D341Med (cell line): ENCODE results near the gene CEP250.
"Not testable (repeated sequence)": the region's sequence is repeated elsewhere in the genome, so short reads cannot be mapped to it uniquely, and the experiment has no call there.

Experiments used
- DNase-seq: peaks from one replicate; pipeline ENCODE4 v3.0.0; 2012; ENCODE audit warnings: low spot score

The CEP250 gene

GRCh38 chr20:35492352-35492751 lies 37.0 kb downstream of the CEP250 start:
- no peak for DNase-seq

- DNase-seq = no peak
Measured at GRCh38 chr20:35496481-35496880, 41.1 kb downstream of the CEP250 start.

- DNase-seq = no peak
Measured at GRCh38 chr20:35497320-35497719, 41.9 kb downstream of the CEP250 start.

- peak; percentile 48 for DNase-seq
Measured at GRCh38 chr20:35497780-35498189, 42.4 kb downstream of the CEP250 start.

GRCh38 chr20:35499271-35499670 lies 43.9 kb downstream of the CEP250 start:
- no peak for DNase-seq

- DNase-seq = peak; percentile 7
Measured at GRCh38 chr20:35502352-35502751, 47.0 kb downstream of the CEP250 start.

- peak; percentile 15 for DNase-seq
Measured at GRCh38 chr20:35503281-35503680, 47.9 kb downstream of the CEP250 start.

GRCh38 chr20:35503841-35504561 lies 48.6 kb downstream of the CEP250 start:
- peak; percentile 21 for DNase-seq

- DNase-seq = peak; percentile 10
Measured at GRCh38 chr20:35504751-35505150, 49.4 kb downstream of the CEP250 start.

GRCh38 chr20:35506179-35506578 lies 50.8 kb downstream of the CEP250 start:
- DNase-seq = no peak

- no peak for DNase-seq
Measured at GRCh38 chr20:35506872-35507638, 51.7 kb downstream of the CEP250 start.

- DNase-seq = peak; percentile 6
Measured at GRCh38 chr20:35508493-35509218, 53.3 kb downstream of the CEP250 start.

GRCh38 chr20:35510951-35511735 lies 55.7 kb downstream of the CEP250 start:
- DNase-seq = no peak

- peak; percentile 71 for DNase-seq
Measured at GRCh38 chr20:35511814-35512420, 56.5 kb downstream of the CEP250 start.

GRCh38 chr20:35514371-35514932 lies 59.1 kb downstream of the CEP250 start:
- no peak for DNase-seq

GRCh38 chr20:35515341-35515740 lies 59.9 kb downstream of the CEP250 start:
- no peak for DNase-seq

- no peak for DNase-seq
Measured at GRCh38 chr20:35515949-35516645, 60.7 kb downstream of the CEP250 start.

GRCh38 chr20:35517125-35517524 lies 61.7 kb downstream of the CEP250 start:
- no peak for DNase-seq

GRCh38 chr20:35517767-35518166 lies 62.4 kb downstream of the CEP250 start:
- not testable (repeated sequence) for DNase-seq

- no peak for DNase-seq
Measured at GRCh38 chr20:35518955-35519354, 63.6 kb downstream of the CEP250 start.
